ENCODE data around the gene SMARCA2.

- no peak for TF ChIP-seq YY1 (IDR thresholded peaks at IDR 0.05; ENCODE audit: insufficient read depth, insufficient read length)
- no peak for TF ChIP-seq ZNF274 (IDR thresholded peaks at IDR 0.05; ENCODE audit: low read depth, low read length)
- no peak for TF ChIP-seq SUZ12 (IDR thresholded peaks at IDR 0.05; ENCODE audit: extremely low read depth, insufficient read depth, insufficient read length)
These were observed 146.5 kb downstream of the SMARCA2 start for GRCh38 chr9:2161661-2162060.
